Measurements from ENCODE around the gene WNK2.

The WNK2 gene

GRCh38 chr9:93164085-93164484 is 19.9 kb upstream of the WNK2 start:
- no peak for DNase-seq

- DNase-seq = no peak
Observed at GRCh38 chr9:93166699-93167098, 17.2 kb upstream of the WNK2 start.

GRCh38 chr9:93167185-93167584 is 16.8 kb upstream of the WNK2 start:
- DNase-seq = no peak

- no peak for DNase-seq
Observed at GRCh38 chr9:93167838-93168237, 16.1 kb upstream of the WNK2 start.

- no peak for DNase-seq
Observed at GRCh38 chr9:93168581-93168980, 15.4 kb upstream of the WNK2 start.

GRCh38 chr9:93169444-93169843 is 14.5 kb upstream of the WNK2 start:
- no peak for DNase-seq

- no peak for DNase-seq
Observed at GRCh38 chr9:93170571-93170970, 13.4 kb upstream of the WNK2 start.

GRCh38 chr9:93171261-93171990 is 12.5 kb upstream of the WNK2 start:
- DNase-seq = no peak

- DNase-seq = no peak
Observed at GRCh38 chr9:93172666-93173364, 11.1 kb upstream of the WNK2 start.

GRCh38 chr9:93173365-93174051 is 10.4 kb upstream of the WNK2 start:
- no peak for DNase-seq

- no peak for DNase-seq
Observed at GRCh38 chr9:93174976-93175375, 9.0 kb upstream of the WNK2 start.

- no peak for DNase-seq
Observed at GRCh38 chr9:93177676-93178075, 6.3 kb upstream of the WNK2 start.

- no peak for DNase-seq
Observed at GRCh38 chr9:93178851-93179786, 4.8 kb upstream of the WNK2 start.

- no peak for DNase-seq
Observed at GRCh38 chr9:93180938-93181337, 3.0 kb upstream of the WNK2 start.

- no peak for DNase-seq
Observed at GRCh38 chr9:93181672-93182435, 2.1 kb upstream of the WNK2 start.

GRCh38 chr9:93182572-93182971 is 1.4 kb upstream of the WNK2 start:
- no peak for DNase-seq

- DNase-seq = no peak
Observed at GRCh38 chr9:93183131-93183662, 742 bp upstream of the WNK2 start.

GRCh38 chr9:93184432-93185265 is 710 bp downstream of the WNK2 start:
- DNase-seq = no peak

GRCh38 chr9:93185266-93186214 is 1.6 kb downstream of the WNK2 start:
- DNase-seq = no peak
